Stimulated activated CD4-positive, alpha-beta T cell treated with anti-CD3 and anti-CD28 coated beads, Interleukin-4, amount 100 ng/mL, for 4 hours (primary cell): ENCODE results near the gene CLNK.

Experiments
- DNase-seq, 2 experiments: peaks; one replicate each; pipeline ENCODE4 v3.0.0-alpha.2; 2020

The CLNK gene

GRCh38 chr4:10495651-10496050, 188.9 kb downstream of the CLNK start:
- no peak for DNase-seq

- no peak for DNase-seq
Measured at GRCh38 chr4:10492464-10492863, 192.1 kb downstream of the CLNK start.

GRCh38 chr4:10491401-10491800, 193.2 kb downstream of the CLNK start:
- DNase-seq = no peak

GRCh38 chr4:10490996-10491395, 193.6 kb downstream of the CLNK start:
- DNase-seq = no peak

GRCh38 chr4:10482913-10483312, 201.7 kb downstream of the CLNK start:
- no peak for DNase-seq

GRCh38 chr4:10480616-10481015, 204.0 kb downstream of the CLNK start:
- DNase-seq = no peak

- DNase-seq = no peak
Measured at GRCh38 chr4:10478621-10479020, 205.9 kb downstream of the CLNK start.

GRCh38 chr4:10470505-10470904, 214.1 kb downstream of the CLNK start:
- no peak for DNase-seq

GRCh38 chr4:10466161-10466560, 218.4 kb downstream of the CLNK start:
- no peak for DNase-seq

GRCh38 chr4:10462876-10463275, 221.7 kb downstream of the CLNK start:
- no peak for DNase-seq

GRCh38 chr4:10461850-10462400, 222.6 kb downstream of the CLNK start:
- DNase-seq = no peak

GRCh38 chr4:10461091-10461849, 223.3 kb downstream of the CLNK start:
- peak; percentile 68 to 76 for DNase-seq

- DNase-seq = no peak
Measured at GRCh38 chr4:10460313-10461047, 224.1 kb downstream of the CLNK start.

GRCh38 chr4:10459305-10459704, 225.3 kb downstream of the CLNK start:
- DNase-seq = no peak

- DNase-seq = no peak
Measured at GRCh38 chr4:10458177-10458576, 226.4 kb downstream of the CLNK start.

- peak; percentile 76 to 79 for DNase-seq
Measured at GRCh38 chr4:10457255-10457801, 227.2 kb downstream of the CLNK start, which contains the start of gene ZNF518B. ZNF518B (minus strand) TSS chr4:10457426; CDS start chr4:10446328, 11,098 bp downstream.

GRCh38 chr4:10456595-10457254, 227.8 kb downstream of the CLNK start:
- DNase-seq = peak; percentile 51 to 52

GRCh38 chr4:10456260-10456594, 228.3 kb downstream of the CLNK start:
- DNase-seq = no peak

- no peak for DNase-seq
Measured at GRCh38 chr4:10455133-10455532, 229.4 kb downstream of the CLNK start.

GRCh38 chr4:10454726-10455125, 229.8 kb downstream of the CLNK start:
- no peak for DNase-seq

- no peak for DNase-seq
Measured at GRCh38 chr4:10454121-10454520, 230.4 kb downstream of the CLNK start.

GRCh38 chr4:10448991-10449390, 235.6 kb downstream of the CLNK start:
- DNase-seq = no peak

GRCh38 chr4:10442976-10443375, 241.6 kb downstream of the CLNK start:
- no peak for DNase-seq
